Right lung (tissue), 5 donors: ENCODE results near the gene MKI67. TPM values are rescaled to one million over a fixed set of nuclear protein-coding genes. Genes with fewer than 3 reads are reported as not detected.
"Not testable (repeated sequence)": the region's sequence is repeated elsewhere in the genome, so short reads cannot be mapped to it uniquely, and the experiment has no call there.

ENCODE experiments used
- DNase-seq, 2 donors: peaks; one replicate each; pipeline ENCODE4 v3.0.0-alpha.2; 2013
- polyA plus RNA-seq, 5 donors: library from polyadenylated mRNA; unstranded; fragments of 120-200 nt; gene quantifications; one replicate each; pipeline versions ENCODE4 v1.2.1 to v1.2.3, GENCODE V29; 2013; ENCODE audit warnings: inconsistent platforms in 1 of 5, low replicate concordance in 1 of 5; ENCODE audit not compliant: insufficient read length in 5 of 5, insufficient read depth in 1 of 5

Gene MKI67
- polyA plus RNA-seq, 5 donors, result 32.7 to 96.8 (median 49.7) TPM

DNA sequence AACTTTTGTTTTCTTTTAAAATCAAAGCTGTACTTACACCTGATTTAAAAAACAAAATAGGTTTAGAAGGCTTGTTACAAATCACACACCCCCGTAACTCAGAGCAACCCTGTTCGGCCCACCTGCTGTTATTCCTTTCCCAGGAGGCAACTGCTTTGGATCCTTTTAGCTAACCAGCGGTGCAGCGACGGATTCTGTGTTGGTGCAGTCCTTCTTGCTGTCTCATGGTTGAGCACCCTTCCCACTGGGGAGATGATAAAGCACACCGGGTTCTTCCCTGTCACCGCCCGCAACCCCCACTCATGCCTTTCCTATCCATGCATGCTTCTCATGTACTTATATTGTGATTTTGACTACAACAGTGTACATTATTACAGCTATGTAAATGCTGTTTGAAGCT lies 24.8 kb upstream of the MKI67 start:
- DNase-seq, result no peak

DNA sequence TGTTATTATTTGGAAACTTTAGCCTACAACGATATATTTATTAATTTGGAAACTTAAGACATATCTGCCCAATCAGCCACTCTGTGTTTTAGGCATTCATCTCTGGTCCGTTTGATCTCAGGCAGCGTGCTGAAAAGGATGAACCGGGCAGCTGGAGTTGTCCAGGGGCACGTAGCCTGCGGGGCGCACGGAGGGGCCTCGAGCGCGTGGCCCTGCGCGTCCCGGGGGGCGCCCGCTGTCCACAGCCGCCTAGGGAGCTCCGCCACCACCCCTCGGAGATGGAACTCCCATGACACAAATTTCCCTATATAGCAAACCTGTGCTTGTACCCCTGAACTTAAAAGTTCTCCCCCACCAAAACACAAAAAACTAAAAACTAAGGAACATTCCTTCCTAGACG lies 24.3 kb upstream of the MKI67 start:
- DNase-seq, result no peak

DNA sequence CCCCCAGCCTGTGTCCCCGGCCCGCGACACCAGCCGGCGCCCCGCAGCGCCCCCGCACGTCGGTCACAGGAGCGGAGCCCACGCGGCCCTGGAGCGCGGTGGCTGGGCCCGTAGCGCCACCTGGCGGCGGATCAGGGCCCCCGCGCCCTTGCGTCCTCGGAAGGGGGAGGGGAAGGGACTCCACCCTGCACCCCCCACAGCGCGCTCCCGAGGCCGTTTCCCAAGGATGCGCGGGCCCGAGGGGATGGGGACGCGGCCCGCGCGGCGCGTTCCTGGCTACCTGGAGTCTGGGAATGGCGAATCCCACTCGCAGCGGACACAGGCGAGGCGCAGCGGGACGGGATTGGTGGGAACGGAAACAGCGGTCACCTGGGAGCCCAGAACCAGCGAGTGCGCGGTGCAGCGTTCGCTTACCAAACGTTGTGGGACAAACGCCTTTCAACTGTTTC lies 23.8 kb upstream of the MKI67 start:
- peak; percentile 58 to 68 for DNase-seq

DNA sequence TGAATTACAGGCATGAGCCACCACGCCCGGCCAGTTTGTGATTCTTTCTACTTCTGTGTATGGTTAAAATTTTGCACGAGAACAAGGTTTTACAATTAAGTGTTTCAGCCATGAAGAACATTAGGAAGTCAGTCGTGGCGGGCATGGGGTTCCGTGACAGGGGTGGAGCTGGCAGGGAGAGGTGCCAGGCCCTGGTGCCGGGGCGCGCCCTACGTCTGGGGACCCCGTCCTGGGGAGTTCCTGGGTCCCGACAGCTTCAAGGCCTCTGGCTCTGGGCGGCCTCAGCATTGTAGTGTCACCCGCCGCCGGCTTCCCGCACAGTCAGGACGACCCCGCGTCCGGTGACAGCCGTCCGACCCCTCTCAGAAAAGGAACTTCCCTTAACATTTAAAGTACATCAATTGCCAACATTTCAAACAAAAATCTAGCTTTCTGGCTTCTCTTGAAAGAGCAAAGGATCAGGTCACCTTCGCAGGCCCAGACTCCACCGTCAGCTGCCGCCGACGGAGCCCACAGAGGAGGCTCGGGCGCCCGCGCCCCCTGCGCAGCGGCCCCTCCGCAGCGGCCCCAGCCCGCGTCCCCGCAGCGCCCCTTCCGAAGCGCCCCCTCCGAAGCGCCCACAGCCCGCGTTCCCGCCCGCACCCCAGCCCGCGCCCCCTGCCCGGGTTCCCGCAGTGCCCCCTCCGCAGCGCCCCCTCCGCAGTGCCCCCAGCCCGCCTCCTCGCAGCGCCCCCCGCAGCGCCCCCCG lies 23.2 kb upstream of the MKI67 start:
- no peak for DNase-seq

DNA sequence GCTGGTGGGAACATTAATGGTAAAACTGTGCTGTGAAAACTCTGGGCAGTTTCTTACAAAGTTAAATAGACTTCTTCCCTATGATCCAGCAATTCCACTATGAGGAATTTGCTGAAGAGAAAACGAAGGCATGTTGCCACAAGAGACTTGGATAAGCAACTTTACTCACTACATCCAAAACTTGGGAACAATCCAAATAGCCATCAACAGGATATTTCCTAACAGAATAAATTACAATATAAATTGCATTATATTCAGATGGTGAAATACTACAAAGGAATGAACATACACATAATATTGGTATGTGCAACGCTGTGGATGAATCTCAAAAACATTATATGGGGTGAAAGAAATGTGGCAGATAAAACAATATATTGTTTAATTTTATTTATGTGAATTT lies 21.4 kb upstream of the MKI67 start:
- DNase-seq, result peak; percentile 45 to 63

DNA sequence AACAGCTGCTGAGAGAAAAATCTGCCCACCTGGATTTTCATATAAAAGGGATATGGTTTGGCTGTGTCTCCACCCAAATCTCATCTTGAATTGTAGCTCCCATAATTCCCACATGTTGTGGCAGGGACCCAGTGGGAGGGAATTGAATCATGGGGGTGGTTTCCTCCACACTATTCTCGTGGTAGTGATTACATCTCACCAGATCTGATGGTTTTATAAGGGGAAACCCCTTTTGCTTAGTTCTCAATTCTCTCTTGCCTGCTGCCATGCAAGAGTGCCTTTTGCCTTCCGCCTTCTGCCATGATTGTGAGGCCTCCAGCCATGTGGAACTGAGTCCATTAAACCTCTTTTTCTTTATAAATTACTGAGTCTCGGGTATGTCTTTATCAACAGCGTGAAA lies 20.8 kb upstream of the MKI67 start:
- no peak for DNase-seq

DNA sequence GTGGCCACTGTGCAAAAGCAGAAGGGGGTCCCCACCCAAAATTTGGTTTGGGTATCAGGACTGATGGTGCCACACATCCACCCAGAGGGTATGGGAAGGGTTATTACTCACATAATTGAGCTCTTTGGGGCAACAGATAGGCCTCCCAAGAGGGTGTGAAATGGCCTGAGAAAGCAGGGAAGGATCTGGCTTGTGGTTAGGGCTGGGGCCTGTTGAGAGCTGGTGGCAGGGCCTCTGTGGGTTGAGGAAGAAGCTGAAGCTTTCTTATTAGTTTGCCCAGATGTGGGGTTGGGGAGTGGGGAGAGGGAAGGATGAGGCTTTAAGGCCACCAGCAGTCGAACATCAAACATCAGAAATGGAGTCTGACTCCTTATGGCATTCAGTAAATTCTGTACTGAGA lies 18.3 kb upstream of the MKI67 start:
- DNase-seq, result no peak

DNA sequence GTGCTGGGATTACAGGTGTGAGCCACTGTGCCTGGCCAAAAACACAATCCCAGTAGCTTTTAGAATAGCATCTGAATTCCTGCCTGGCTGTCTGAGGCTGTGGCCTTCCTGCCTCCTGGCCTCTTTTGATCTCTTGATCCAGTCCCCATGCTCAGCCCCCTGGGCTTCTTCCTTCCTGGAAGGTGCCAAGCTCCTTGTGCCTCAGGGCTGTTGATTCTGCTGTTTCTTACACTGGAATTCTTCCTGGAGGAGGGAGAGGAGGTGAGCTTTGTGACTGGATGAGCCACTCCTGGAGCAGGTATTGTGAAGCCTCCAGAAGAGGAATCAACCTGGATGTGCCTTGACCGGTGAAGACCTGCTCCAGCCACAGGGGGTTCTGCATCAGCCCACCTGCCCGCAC lies 17.3 kb upstream of the MKI67 start:
- no peak for DNase-seq

DNA sequence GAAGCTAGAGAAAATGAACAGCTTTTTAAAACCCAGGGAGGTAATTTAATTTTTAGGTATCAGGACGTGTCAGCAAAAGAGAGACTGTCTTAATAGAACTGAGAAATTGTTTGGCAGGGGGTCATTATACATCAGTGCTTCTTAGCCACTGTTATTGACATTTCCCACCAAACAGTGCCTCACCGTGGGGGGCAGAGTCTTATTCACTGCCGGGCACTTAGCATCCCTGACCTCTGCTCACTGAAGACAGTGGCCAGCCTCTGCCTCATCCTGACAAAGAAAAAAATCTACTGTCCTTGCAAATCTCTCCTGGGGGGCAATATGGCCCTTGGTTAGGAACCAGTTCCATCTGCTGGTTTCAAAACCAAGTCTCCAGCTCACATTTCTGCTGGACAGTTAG lies 14.2 kb upstream of the MKI67 start:
- no peak for DNase-seq

DNA sequence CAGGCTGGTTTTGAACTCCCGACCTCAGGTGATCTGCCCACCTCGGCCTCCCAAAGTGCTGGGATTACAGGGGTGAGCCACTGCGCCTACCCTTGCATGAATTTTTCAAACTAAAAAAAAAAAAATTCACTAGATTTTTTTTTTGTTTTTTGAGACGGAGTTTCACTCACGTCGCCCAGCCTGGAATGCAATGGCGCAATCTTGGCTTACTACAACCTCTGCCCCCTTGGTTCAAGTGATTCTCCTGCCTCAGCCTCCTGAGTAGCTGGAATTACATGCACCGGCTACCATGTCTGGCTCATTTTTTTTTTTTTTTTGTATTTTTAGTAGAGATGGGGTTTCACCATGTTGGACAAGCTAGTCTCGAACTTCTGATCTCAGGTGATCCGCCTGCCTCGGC lies 12.2 kb upstream of the MKI67 start:
- DNase-seq, result not testable (repeated sequence)

DNA sequence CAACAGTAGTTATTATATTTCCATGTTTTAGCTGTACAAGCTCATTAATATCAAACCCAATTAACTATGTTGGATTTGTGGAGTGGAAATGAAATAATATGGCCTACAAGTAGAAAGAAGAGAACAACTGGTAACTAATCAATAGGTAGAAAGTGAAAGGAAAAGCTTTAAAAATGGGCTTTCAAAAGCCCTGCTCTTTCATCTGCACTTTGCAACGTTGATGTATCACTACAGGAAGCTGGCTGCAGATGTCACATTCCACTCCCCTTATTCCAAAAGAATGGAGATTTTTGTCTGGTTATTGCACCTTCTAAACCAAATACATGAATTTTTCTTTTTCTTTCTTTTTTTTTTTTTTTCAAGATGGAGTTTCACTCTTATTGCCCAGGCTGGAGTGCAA lies 11.7 kb upstream of the MKI67 start:
- no peak for DNase-seq

DNA sequence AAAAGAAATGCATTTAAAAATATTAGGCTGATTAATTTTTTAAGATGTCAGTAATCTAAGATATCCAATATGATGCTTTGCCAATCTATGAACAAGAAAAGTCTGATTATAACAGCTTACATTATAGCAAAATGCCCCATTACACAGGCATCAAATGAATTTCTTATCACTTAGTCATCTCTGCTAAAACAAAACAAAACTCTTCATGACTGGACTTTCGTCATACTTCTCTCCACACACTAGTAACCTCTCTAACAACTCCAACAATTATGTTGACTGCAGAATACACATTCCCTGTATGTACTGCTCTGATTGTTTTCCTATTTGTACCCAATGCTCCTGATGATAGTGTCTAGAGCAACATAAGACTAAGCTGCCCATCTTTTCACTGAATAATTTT lies 3.8 kb upstream of the MKI67 start:
- no peak for DNase-seq

DNA sequence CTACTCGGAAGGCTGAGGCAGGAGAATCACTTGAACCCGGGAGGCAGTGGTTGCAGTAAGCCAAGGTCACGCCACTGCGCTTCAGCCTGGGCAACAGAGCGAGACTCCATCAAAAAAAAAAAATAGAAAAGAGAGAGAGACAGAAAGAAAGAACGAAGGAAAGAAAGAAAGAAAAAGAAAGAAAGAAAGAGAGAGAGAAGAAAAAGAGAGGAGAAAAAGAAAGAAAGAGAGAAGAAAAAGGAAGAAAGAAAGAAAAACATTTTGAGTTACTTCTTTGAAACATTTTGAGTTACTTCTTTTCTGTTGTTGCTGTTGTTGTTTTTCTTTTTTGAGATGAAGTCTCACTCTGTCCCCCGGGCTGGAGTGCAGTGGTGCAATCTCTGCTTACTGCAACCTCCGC lies 2.4 kb upstream of the MKI67 start:
- DNase-seq, result no peak

DNA sequence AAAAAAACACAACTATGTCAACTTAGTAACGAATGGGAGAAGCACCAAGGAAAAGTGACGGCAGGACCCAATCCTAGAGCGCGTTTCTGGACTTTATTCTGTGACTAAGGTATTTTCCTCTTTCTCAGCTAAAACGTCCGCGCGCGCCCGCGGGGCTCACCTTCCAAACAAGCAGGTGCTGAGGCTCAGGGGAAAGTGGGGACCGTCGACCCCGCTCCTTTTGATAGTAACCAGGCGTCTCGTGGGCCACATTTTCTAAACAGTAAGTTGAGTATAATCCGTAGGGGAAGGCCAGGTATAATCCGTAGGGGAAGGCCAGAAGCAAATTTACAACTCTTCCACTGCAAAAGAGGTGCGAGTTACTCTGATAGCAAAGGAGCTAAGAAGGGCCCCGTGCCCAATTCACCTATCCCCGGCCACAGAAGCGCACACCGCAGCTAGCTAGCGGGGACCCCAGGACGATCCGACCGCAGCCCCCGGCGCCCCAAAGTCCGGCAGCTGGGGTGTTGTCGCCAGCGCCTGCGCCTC lies 743 bp downstream of the MKI67 start:
- no peak for DNase-seq

DNA sequence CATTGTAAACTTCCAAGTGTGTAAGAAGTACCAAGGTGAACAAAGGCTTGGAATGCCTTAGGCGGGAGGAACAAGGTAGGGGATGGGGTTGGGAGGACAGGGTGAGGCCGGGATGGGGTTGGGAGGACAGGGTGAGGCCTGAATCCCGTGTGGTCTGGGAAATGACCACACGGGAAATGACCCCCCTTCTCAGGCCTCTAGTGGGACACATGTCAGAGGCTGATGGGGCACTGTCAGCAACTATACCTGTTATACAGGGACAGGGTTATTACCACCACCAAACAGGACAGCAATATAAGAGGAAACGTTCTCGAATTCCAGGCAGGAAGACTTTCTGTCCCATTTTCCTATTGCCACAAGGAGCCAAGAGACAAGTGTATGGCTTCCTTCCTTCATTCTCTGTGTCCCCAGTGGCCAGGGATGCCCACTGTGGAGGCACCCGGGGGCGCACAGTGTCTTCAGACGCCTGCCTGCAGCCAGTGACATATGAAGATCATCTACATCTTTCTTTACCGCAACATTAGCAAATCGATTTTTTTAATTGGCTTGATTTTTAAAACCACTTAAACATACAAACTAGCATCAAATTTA lies 1.3 kb downstream of the MKI67 start:
- no peak for DNase-seq

DNA sequence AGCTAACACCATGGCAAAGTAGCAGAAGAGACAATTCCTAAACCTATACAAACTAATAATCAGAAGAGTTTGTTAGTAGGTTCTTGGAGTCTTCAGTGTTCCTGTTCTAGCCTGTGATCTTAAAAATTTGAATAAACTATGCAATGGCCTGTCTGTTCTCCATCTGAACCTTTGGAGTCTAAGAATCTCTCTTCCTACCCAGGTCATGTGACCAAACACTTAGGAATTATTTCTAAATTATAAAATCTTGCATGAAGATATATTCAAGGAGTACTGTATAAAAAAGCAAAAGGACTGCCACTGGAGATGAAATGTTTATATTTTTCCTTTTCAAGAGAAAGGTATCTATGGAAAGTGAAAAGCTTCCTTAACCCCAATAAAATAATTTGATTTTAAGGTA lies 2.4 kb downstream of the MKI67 start:
- DNase-seq, result no peak

DNA sequence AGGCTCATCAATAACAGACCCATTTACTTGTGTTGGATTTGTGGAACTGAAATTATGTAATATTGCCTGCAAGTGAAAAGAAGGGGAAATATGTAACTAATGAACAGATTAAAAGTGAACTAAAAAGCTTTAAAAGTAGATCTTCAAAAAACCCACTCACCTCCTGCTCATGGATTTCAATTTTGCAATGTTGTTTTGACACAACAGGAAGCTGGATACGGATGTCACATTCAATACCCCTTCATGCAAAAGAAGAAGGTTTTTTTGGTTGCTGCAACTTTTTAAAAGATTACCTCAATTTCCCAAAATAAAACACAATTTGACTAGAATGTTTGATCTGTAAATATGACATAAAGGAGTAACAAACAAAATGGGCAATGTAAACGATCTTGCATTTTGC lies 3.3 kb downstream of the MKI67 start:
- no peak for DNase-seq

DNA sequence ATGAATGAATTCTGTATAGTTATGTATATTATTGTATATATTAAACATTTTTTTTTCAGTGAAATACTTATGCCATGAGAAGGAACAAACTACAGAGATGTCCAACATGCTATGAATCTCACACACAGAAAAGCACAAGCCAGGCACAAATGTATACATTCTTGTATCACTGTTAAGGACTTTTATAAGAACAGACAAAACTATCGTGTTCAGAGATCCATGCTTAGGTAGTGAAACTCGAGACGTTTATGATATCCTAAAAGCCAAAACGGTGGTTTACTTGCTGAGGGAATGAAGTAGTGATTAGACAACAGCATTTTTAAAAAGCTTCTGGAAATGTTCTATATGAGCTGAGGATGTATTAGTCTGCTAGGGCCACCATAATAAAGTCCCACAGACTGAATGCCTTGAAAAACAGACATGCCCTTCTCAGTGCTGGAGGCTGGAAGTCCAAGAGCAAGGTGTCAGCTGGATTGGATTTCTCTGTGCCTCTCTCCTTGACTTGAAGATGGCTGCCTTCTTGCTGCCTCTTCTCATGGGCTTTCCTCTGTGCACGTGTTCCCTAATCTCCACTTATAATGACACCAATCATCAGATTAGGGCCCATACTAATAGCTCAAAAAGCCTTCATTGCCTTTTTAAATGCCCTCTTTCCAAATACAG lies 4.3 kb downstream of the MKI67 start:
- no peak for DNase-seq

DNA sequence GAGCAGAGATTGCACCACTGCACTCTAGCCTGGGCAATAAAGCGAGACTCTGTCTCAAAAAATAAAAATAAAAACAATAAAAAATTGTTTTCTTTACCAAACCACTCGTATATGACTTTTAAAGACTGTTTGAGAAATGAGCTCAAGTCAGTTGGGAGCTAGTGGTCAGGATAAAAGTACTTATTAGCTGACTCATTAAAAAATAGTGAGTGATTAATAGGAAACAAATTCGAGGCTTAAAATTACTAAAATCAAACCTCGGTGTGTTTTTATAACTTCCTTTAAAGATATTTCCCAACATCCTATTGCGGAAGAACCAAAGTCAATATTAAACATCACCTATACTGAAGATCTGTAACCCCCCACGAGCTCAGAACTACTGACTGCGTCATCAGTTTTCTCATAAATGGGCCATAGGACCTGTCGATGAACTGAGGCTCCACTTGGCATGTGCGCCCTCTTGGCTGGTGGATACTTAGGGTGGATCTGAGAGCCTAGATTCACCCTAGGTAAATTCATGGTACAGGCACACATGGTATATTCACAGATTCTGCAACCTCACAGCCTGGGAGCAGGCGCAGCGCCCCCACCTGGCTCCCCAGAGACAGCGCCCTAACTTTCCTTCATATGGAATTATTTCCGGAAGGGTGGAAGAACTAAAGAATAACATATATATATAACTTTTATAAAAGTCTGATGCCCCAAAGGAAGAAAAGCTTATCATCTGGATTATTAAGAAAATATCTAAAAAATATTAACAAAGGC lies 9.2 kb downstream of the MKI67 start:
- no peak for DNase-seq

DNA sequence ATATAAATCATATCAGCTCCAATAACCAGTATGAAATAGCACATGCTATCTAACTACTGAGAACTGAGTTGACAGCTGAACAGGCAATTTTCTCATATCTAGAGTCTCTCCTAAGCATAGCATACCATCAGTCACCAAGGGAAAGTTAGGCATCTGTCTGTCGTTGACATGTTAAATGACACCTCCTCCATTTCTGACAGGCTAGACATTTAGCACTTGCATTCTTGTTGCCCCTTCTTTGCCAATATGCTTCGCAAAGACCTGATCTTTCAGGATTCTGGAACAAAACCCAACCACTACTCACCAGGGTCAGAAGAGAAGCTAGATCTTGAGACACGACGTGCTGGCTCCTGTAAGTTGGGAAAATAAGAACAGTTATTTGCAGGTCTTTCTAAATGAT lies 10.0 kb downstream of the MKI67 start:
- no peak for DNase-seq

DNA sequence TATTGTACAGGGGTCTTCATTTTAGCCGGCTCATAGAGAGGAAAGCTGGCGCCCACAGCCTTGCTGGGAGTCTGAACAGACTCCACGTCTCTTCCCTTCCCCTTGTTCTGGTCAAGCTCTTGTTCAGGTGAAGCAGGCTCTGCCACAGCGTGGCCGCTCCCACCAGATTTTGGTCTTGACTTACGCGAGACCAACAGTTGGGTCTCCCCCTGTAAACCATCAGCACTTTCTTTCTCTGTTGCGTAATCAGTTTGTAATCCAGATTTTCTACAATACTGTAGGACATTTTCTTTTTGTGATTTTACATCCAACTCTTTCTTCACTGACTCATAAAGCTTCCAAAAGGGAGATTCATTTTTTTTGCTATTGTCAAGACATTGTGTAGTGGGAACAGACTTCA lies 10.9 kb downstream of the MKI67 start:
- no peak for DNase-seq

DNA sequence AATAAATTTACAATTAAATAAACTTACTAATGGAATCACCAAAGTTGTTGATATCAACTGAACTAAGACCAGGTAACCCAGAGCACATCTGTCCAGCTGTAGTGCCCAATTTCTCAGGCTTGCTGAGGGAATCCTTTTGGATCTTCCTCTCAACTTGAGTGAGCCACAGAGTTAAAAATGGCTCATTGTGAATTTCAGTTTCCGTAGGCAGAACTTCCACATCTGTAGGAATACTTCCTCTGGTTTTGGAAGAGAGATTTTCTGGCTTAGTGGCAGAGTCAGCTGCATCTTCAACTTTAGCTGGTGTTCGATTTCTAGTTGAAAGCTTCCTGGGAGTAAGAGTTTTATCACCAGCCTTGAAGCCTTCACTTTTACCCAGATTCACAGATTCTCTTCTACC lies 11.3 kb downstream of the MKI67 start:
- DNase-seq, result no peak
